ENCODE results near the gene GLT1D1.

DNA sequence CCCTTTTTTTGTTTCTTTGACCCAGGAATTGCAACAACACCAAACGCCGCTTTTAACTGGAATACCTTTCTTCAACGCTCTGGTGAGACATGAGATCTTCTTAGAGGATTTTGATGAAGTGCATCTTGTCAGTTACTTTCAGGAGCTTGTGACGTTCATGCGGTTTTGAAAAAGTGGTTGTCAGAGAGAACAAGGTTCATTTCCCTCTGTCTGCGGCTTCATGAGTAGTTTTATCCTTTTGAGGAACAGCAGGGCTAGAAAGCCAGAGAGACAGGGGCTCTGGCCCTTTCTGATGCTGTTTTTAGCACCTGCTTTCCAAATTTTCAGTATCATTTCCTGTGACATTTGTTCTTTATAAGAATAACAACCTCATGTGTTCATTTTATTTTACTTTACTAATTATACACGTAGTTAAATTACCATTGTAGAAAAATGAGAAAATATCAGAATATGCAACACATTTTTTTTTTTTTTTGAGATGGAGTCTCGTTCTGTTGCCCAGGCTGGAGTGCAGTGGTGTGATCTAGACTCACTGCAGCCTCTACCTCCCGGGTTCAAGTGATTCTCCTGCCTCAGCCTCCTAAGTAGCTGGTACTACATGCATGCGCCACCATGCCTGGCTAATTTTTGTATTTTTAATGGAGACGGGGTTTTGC, 61.8 kb downstream of the GLT1D1 start:
- TF ChIP-seq EZH2 (IDR thresholded peaks at IDR 0.05; ENCODE audit: low read length, missing control alignments): no peak
- TF ChIP-seq, protein P1, sequence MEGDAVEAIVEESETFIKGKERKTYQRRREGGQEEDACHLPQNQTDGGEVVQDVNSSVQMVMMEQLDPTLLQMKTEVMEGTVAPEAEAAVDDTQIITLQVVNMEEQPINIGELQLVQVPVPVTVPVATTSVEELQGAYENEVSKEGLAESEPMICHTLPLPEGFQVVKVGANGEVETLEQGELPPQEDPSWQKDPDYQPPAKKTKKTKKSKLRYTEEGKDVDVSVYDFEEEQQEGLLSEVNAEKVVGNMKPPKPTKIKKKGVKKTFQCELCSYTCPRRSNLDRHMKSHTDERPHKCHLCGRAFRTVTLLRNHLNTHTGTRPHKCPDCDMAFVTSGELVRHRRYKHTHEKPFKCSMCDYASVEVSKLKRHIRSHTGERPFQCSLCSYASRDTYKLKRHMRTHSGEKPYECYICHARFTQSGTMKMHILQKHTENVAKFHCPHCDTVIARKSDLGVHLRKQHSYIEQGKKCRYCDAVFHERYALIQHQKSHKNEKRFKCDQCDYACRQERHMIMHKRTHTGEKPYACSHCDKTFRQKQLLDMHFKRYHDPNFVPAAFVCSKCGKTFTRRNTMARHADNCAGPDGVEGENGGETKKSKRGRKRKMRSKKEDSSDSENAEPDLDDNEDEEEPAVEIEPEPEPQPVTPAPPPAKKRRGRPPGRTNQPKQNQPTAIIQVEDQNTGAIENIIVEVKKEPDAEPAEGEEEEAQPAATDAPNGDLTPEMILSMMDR (conservative IDR thresholded peaks at IDR 0.05 in 1 of 2, IDR thresholded peaks at IDR 0.05 in 1 of 2; ENCODE audit: low read depth in 1 of 2, low read length in 2 of 2): no peak

All from fibroblast of lung (primary cell).